ENCODE measurements around the gene APMAP. TPM values are rescaled to one million over a fixed set of nuclear protein-coding genes. Genes with fewer than 3 reads are reported as not detected.
"Not testable (repeated sequence)": the region's sequence is repeated elsewhere in the genome, so short reads cannot be mapped to it uniquely, and the experiment has no call there.

Gene APMAP
- total RNA-seq, 3 donors from 2014 or later (not counting 1 experiment from before 2014, with no cell fraction given) = 205 to 212 (median 207) TPM

- no peaks in the 10 kb centered on the region for H3K9me3 ChIP-seq (ENCODE audit: control insufficient read depth, insufficient read depth, low read length)
- 88% methylated on average over 9 of the region's 9 CpGs for WGBS (ENCODE audit: insufficient coverage)
- no peaks in the 10 kb centered on the region for H3K9me3 Mint-ChIP-seq
- no peak overlapping the region for H3K4me3 ChIP-seq (ENCODE audit: low read length)
- DNase-seq (no peak), ATAC-seq (no peak)
- TF ChIP-seq CTCF (IDR thresholded peaks at IDR 0.05) = no peak
- peaks cover 0 to 2% of the 10 kb centered on the region in 2 donors for H3K27me3 Mint-ChIP-seq (ENCODE audit: low read depth in 2 of 2)
- no peaks in the 10 kb centered on the region for H3K36me3 Mint-ChIP-seq
- H3K27me3 ChIP-seq (ENCODE audit: control insufficient read depth, insufficient read depth, low read length) = no peaks in the 10 kb centered on the region
- H3K36me3 ChIP-seq (ENCODE audit: control insufficient read depth, insufficient read depth, low read length) = no peaks in the 10 kb centered on the region
- H3K4me3 Mint-ChIP-seq = no peak overlapping the region
- H3K27ac Mint-ChIP-seq = no peak overlapping the region
- intact Hi-C loops (cut with micrococcal nuclease) = loop anchor here (5.0 kb wide), 1 partner anchor 123 kb away; the partner anchor contains the start of gene ACSS1
- H3K27ac ChIP-seq (ENCODE audit: low read length) = no peak overlapping the region
- H3K4me1 Mint-ChIP-seq = peaks cover 41 to 46% of the 10 kb centered on the region in 2 donors
- H3K4me1 ChIP-seq (ENCODE audit: control insufficient read depth, insufficient read depth, low read length) = peaks cover 34% of the 10 kb centered on the region
Measured at GRCh38 chr20:24934101-24934661, 58.4 kb downstream of the APMAP start.

- WGBS (ENCODE audit: insufficient coverage) = 86% methylated on average over 7 of the region's 7 CpGs
- DNase-seq (no peak), ATAC-seq (no peak)
- intact Hi-C loops (cut with micrococcal nuclease) = loop anchor here (5.0 kb wide), 1 partner anchor 124 kb away; the partner anchor contains the start of gene ACSS1
- H3K4me1 Mint-ChIP-seq = peaks cover 41 to 46% of the 10 kb centered on the region in 2 donors
- Histone ChIP-seq H3K4me1 (ENCODE audit: control insufficient read depth, insufficient read depth, low read length) (peaks cover 34% of the 10 kb centered on the region), H3K9me3 (ENCODE audit: control insufficient read depth, insufficient read depth, low read length) (no peaks in the 10 kb centered on the region), H3K27me3 (ENCODE audit: control insufficient read depth, insufficient read depth, low read length) (no peaks in the 10 kb centered on the region), H3K4me3 (ENCODE audit: low read length) (no peak overlapping the region), H3K36me3 (ENCODE audit: control insufficient read depth, insufficient read depth, low read length) (no peaks in the 10 kb centered on the region), H3K27ac (ENCODE audit: low read length) (no peak overlapping the region)
- no peak overlapping the region for H3K4me3 Mint-ChIP-seq
- no peaks in the 10 kb centered on the region for H3K9me3 Mint-ChIP-seq
- H3K36me3 Mint-ChIP-seq = no peaks in the 10 kb centered on the region
- TF ChIP-seq CTCF (IDR thresholded peaks at IDR 0.05) = no peak
- H3K27ac Mint-ChIP-seq = peak overlapping the region; percentile 88 to 89
- H3K27me3 Mint-ChIP-seq (ENCODE audit: low read depth in 2 of 2) = peaks cover 0 to 2% of the 10 kb centered on the region in 2 donors
Measured at GRCh38 chr20:24933266-24933908, 59.2 kb downstream of the APMAP start.

GRCh38 chr20:24931893-24932292, 60.7 kb downstream of the APMAP start:
- peak overlapping the region; percentile 79 for H3K4me3 Mint-ChIP-seq

More at GRCh38 chr20:24931893-24932292, 60.7 kb downstream of the APMAP start:
- H3K27me3 Mint-ChIP-seq (ENCODE audit: low read depth in 2 of 2); H3K9me3 ChIP-seq (ENCODE audit: control insufficient read depth, insufficient read depth, low read length); ATAC-seq; H3K36me3 ChIP-seq (ENCODE audit: control insufficient read depth, insufficient read depth, low read length); H3K27me3 ChIP-seq (ENCODE audit: control insufficient read depth, insufficient read depth, low read length); H3K9me3 Mint-ChIP-seq; H3K4me3 ChIP-seq (ENCODE audit: low read length); H3K36me3 Mint-ChIP-seq: not testable (repeated sequence)
- Histone ChIP-seq H3K4me1 (ENCODE audit: control insufficient read depth, insufficient read depth, low read length) (peaks cover 34% of the 10 kb centered on the region), H3K27ac (ENCODE audit: low read length) (peak overlapping the region; percentile 75)
- Mint-ChIP-seq H3K27ac (peak overlapping the region; percentile 88 to 89), H3K4me1 (peaks cover 36 to 43% of the 10 kb centered on the region in 2 donors)
- peak in 1 of 2 donors; percentile 30 for DNase-seq
- intact Hi-C loops (cut with micrococcal nuclease) = loop anchor here (1.0 to 5.0 kb wide), 3 partner anchors 17 to 125 kb away; partner anchors contain the start of genes ACSS1 and CST7
- 11% methylated on average over 1 of the region's 1 CpG for WGBS (ENCODE audit: insufficient coverage)

Data from natural killer cell (primary cell).